ENCODE measurements around the gene HES7.

HES7 gene

DNA sequence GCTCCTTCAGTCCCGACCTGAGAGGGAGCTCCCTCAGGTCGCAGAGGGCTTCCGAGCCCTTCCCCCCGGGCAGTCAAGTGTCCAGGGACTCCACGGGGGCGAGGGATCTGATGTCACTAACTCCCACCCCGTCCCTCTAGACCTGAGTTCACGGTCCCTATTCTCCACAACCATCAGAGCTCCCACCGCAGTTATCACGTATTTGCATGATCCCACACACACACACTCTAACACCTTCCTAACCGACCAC is 32.0 kb upstream of the HES7 start:
- H3F3A ChIP-seq (ENCODE audit: insufficient read depth, low read length): peaks cover 26% of the 10 kb centered on the region
- peak overlapping the region; percentile 94 for H3K4me2 ChIP-seq (ENCODE audit: low read depth, low read length)
- peaks cover 24% of the 10 kb centered on the region for H3K79me2 ChIP-seq (ENCODE audit: low read length)
- H3K9ac ChIP-seq (ENCODE audit: low read length): peak overlapping the region; percentile 91
- no peak overlapping the region for H2AFZ ChIP-seq (ENCODE audit: low read length)
- no peak for DNase-seq
- no peaks in the 10 kb centered on the region for H3K9me3 ChIP-seq (replicated peaks; ENCODE audit: insufficient read depth, low read length)
- TF ChIP-seq, protein P1, sequence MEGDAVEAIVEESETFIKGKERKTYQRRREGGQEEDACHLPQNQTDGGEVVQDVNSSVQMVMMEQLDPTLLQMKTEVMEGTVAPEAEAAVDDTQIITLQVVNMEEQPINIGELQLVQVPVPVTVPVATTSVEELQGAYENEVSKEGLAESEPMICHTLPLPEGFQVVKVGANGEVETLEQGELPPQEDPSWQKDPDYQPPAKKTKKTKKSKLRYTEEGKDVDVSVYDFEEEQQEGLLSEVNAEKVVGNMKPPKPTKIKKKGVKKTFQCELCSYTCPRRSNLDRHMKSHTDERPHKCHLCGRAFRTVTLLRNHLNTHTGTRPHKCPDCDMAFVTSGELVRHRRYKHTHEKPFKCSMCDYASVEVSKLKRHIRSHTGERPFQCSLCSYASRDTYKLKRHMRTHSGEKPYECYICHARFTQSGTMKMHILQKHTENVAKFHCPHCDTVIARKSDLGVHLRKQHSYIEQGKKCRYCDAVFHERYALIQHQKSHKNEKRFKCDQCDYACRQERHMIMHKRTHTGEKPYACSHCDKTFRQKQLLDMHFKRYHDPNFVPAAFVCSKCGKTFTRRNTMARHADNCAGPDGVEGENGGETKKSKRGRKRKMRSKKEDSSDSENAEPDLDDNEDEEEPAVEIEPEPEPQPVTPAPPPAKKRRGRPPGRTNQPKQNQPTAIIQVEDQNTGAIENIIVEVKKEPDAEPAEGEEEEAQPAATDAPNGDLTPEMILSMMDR (IDR thresholded peaks at IDR 0.05; ENCODE audit: low read length): no peak
- TF ChIP-seq EZH2phosphoT487 (IDR thresholded peaks at IDR 0.05; ENCODE audit: low read length) (no peak), EZH2 (optimal IDR thresholded peaks at IDR 0.05; ENCODE audit: low read depth, low read length) (no peak)
- peak overlapping the region; percentile 77 for H3K27ac ChIP-seq (ENCODE audit: low read length)
- H4K20me1 ChIP-seq (ENCODE audit: insufficient read depth, low read length): no peaks in the 10 kb centered on the region
- H3K36me3 ChIP-seq (replicated peaks; ENCODE audit: insufficient read depth, low read length): no peaks in the 10 kb centered on the region
- H3K4me1 ChIP-seq (ENCODE audit: low read length): peaks cover 14% of the 10 kb centered on the region
- H3K9me2 ChIP-seq (replicated peaks; ENCODE audit: insufficient read depth, low read length): no peaks in the 10 kb centered on the region
- no peaks in the 10 kb centered on the region for H3K27me3 ChIP-seq (replicated peaks; ENCODE audit: insufficient read depth, low read length)
- peak overlapping the region; percentile 75 for H3K4me3 ChIP-seq (ENCODE audit: low read length)

DNA sequence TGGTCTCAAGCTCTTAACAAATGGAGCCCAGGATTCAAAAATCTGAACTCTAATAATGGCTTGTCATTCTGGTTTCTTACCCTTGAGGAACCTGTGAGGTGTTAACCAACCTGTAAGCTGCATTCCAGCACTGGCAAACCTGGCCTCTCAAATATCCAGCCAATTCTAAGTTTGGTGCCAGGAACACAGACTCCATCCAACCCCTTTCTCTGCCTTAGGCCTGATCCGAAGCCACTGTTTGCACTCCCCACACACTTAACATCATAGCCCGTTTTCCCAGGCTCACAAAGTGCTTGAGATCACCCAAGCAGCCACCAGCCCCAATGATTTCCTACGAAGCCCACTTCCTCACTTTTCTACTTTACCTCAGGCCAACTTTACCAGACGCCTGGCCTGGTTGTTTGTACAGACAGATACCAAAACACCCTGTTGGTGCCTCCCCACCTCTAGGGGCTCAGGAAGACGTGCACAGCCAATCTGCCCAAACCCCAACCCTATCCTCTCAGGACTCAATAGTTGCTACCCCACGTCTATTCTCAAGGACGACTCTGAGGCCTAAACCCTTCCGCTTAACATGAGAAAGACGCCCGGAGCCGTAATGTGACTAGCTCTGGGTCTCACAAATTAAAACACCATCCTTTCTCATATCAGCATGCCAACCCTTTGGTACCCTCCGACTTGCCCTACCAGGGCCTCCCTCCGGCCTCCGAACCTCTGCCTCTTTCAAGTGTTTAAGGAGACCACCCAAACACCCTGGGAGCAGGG is 31.5 kb upstream of the HES7 start:
- H3K79me2 ChIP-seq (ENCODE audit: low read length): peaks cover 26% of the 10 kb centered on the region
- H3K9me3 ChIP-seq (replicated peaks; ENCODE audit: insufficient read depth, low read length): no peaks in the 10 kb centered on the region
- H3K27ac ChIP-seq (ENCODE audit: low read length): peak overlapping the region; percentile 77
- no peak for TF ChIP-seq EZH2 (optimal IDR thresholded peaks at IDR 0.05; ENCODE audit: low read depth, low read length)
- TF ChIP-seq EZH2phosphoT487 (IDR thresholded peaks at IDR 0.05; ENCODE audit: low read length): no peak
- TF ChIP-seq, protein P1 (IDR thresholded peaks at IDR 0.05; ENCODE audit: low read length): no peak
- H4K20me1 ChIP-seq (ENCODE audit: insufficient read depth, low read length): no peaks in the 10 kb centered on the region
- peaks cover 26% of the 10 kb centered on the region for H3F3A ChIP-seq (ENCODE audit: insufficient read depth, low read length)
- DNase-seq: no peak
- H3K4me1 ChIP-seq (ENCODE audit: low read length): peaks cover 19% of the 10 kb centered on the region
- H3K9me2 ChIP-seq (replicated peaks; ENCODE audit: insufficient read depth, low read length): no peaks in the 10 kb centered on the region
- H3K9ac ChIP-seq (ENCODE audit: low read length): peak overlapping the region; percentile 91
- no peaks in the 10 kb centered on the region for H3K36me3 ChIP-seq (replicated peaks; ENCODE audit: insufficient read depth, low read length)
- no peaks in the 10 kb centered on the region for H3K27me3 ChIP-seq (replicated peaks; ENCODE audit: insufficient read depth, low read length)
- H3K4me2 ChIP-seq (ENCODE audit: low read depth, low read length): peak overlapping the region; percentile 94
- H2AFZ ChIP-seq (ENCODE audit: low read length): no peak overlapping the region
- H3K4me3 ChIP-seq (ENCODE audit: low read length): peak overlapping the region; percentile 75

DNA sequence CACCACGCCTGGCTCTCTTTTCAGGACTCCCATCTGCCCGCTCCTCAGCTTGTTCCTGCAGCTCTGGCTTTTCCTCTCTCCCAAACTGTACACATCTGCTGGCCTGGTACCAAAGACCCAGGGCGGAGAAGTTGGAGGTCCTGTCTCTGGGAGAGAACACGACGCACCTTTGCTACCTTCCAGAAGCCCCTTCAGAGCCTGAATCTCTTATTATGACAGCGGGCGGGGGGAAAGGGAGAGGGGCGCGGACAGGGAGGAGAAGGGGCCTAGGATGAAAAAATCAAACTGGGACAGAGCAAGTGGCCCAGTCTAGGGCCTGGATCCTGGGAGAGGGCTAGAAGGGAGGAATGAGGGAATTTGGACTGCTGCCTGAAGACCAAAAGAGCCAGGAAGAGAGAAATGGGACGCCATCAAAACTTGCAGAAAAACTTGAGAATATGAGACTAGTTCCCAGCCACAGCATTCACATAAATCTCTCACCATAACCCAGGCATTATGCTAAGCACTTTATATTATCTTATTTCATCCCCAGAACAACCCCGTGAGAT is 30.8 kb upstream of the HES7 start:
- Histone ChIP-seq H3K9me2 (replicated peaks; ENCODE audit: insufficient read depth, low read length) (no peaks in the 10 kb centered on the region), H3K9ac (ENCODE audit: low read length) (no peak overlapping the region), H3K9me3 (replicated peaks; ENCODE audit: insufficient read depth, low read length) (no peaks in the 10 kb centered on the region), H3K4me3 (ENCODE audit: low read length) (no peak overlapping the region), H3K4me1 (ENCODE audit: low read length) (peaks cover 21% of the 10 kb centered on the region), H2AFZ (ENCODE audit: low read length) (no peak overlapping the region), H4K20me1 (ENCODE audit: insufficient read depth, low read length) (no peaks in the 10 kb centered on the region), H3F3A (ENCODE audit: insufficient read depth, low read length) (peaks cover 22% of the 10 kb centered on the region), H3K27me3 (replicated peaks; ENCODE audit: insufficient read depth, low read length) (no peaks in the 10 kb centered on the region), H3K4me2 (ENCODE audit: low read depth, low read length) (0 out of 2 replicates have a peak overlapping the region, but pooled peaks have one; percentile 94), H3K79me2 (ENCODE audit: low read length) (peaks cover 31% of the 10 kb centered on the region), H3K36me3 (replicated peaks; ENCODE audit: insufficient read depth, low read length) (no peaks in the 10 kb centered on the region), H3K27ac (ENCODE audit: low read length) (no peak overlapping the region)
- DNase-seq: no peak
- TF ChIP-seq, protein P1 (IDR thresholded peaks at IDR 0.05; ENCODE audit: low read length): no peak

Measured in MM.1S (cell line).